Stomach (tissue), 9 donors: ENCODE data around the gene SCN4A. TPM values are rescaled to one million over a fixed set of nuclear protein-coding genes. Genes with fewer than 3 reads are reported as not detected.
"Not testable (repeated sequence)": the region's sequence is repeated elsewhere in the genome, so short reads cannot be mapped to it uniquely, and the experiment has no call there.

Experiments used
- DNase-seq, 2 donors: peaks; one replicate each; pipeline versions ENCODE4 v3.0.0 to v3.0.0-alpha.2; 2013 to 2019
- H3K27ac ChIP-seq, 5 donors: fragments of 200-600 bp in 4 of 5; sonication (generic) in 4 of 5; one replicate each; pipeline ENCODE4 v1.5.1; 2013 to 2019; ENCODE audit warnings: mild to moderate bottlenecking in 1 of 5, moderate library complexity in 1 of 5
- H3K27me3 ChIP-seq, 3 donors: fragments of 200-600 bp; sonication (generic); one replicate each; pipeline ENCODE4 v1.5.1; 2017 to 2019; ENCODE audit warnings: mixed run types in 1 of 3
- H3K36me3 ChIP-seq, 4 donors: fragments of 200-600 bp; sonication (generic); 1 replicate in 3 of 4; 2 replicates in 1 of 4; pipeline ENCODE4 v1.5.1; 2016 to 2019
- H3K4me1 ChIP-seq, 4 donors: fragments of 200-600 bp; sonication (generic); one replicate each; pipeline ENCODE4 v1.5.1; 2016 to 2019
- H3K4me3 ChIP-seq, 4 donors: fragments of 200-600 bp; sonication (generic) in 3 of 4; one replicate each; pipeline ENCODE4 v1.5.1; 2016 to 2019; ENCODE audit warnings: mild to moderate bottlenecking in 1 of 4
- H3K9me3 ChIP-seq, 4 donors: fragments of 200-600 bp; sonication (generic); one replicate each; pipeline ENCODE4 v1.5.1; 2016 to 2019
- WGBS, 5 donors: extraction: QIAGEN DNeasy Blood & Tissue Kit in 3 of 5; methylation state at CpG; one replicate each; pipeline versions ENCODE4 v1.1.5 to v1.1.7; 2013 to 2018; 5-methylcytosine and 5-hydroxymethylcytosine counted together
- intact Hi-C: fragments of 100-400 bp; cut with DNase I; formaldehyde crosslinking; loops from one replicate; pipeline ENCODE4 v1.15.1; 2023; ENCODE audit warnings: low total_unique reads
- polyA plus RNA-seq, 3 donors: library from polyadenylated mRNA; stranded (reverse); fragments of 200-250 nt; gene quantifications; one replicate each; pipeline ENCODE4 v1.2.3, GENCODE V29; 2013
- small RNA-seq, 4 donors: library from RNA; depleted of rRNA; stranded (forward); fragments of <200 nt; gene quantifications; one replicate each; pipeline ENCODE3, GENCODE V24; 2016
- total RNA-seq, 5 donors: library from RNA; depleted of rRNA; stranded (reverse); fragments of >200 nt; gene quantifications; one replicate each; pipeline versions ENCODE4 v1.1.0 to v1.2.3, GENCODE V29; 2014 to 2016
- TF ChIP-seq, protein P1 (sequence below), 7 experiments: fragments of 450-650 bp in 4 of 7; fragments of 200-600 bp in 3 of 7; sonication (generic) in 3 of 7; IDR thresholded peaks; one replicate each; pipeline ENCODE4 v1.5.1; 2016 to 2019; ENCODE audit warnings: antibody characterized with exemption in 7 of 7, control low read depth in 2 of 7, mild to moderate bottlenecking in 1 of 7
- donor health status: healthy with polysubstance abuse.
- donor health status: Bipolar disorder and iron deficiency.
- donor health status: healthy.

The SCN4A gene
- total and polyA plus RNA-seq, 8 donors, result 0.05 to 2.7 (median 0.74) TPM; not detected in 2

DNA sequence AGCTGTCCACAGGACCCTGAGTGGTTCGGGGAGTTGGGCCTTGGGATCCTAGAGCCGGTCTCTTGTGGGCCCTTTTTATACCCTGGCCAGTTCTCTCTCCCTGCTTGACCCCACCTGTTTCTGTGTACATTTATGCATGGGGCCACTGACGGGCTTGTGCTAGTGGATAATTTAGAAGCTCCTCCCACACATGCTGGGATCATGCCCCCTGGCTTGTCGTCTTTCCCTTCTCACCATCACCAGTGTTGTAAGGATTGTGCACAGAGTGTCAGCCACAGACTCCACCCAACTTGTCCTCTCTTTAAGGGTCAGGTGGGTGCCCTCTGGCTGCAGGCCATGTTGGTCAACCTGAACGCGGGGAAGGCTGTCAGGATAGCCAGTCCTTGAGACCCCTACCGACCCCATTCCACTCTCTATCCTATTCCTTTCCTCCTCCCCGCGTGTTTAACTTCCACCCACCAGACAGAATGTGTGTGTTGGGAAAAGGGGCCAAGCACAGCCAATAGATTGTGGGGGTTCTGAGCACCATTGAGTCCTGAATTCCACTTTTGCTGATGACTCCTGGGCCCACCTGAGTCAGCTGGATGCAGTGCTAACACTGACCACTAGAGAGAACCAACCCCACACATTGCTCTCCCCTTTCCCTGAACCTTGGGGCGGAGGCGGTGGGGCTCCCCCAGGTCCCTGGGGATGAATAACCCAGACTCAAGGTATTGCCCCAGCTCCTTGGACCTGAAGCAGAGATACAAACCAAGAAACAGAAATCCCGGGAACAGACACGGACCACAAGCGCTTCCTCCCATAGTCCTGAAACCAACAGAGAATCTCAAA, 76.0 kb downstream of the SCN4A start, which contains the start of gene CSH1:
CSH1 (minus strand) TSS at position 51 of the 831 bp plus-strand sequence. CDS start 63 bp downstream, outside the sequence.
- intact Hi-C loops, H3K36me3 ChIP-seq, H3K27me3 ChIP-seq, H3K4me1 ChIP-seq, H3K4me3 ChIP-seq, DNase-seq, H3K9me3 ChIP-seq, H3K27ac ChIP-seq: not testable (repeated sequence)
- 74 to 94% (median 85%) methylated on average over 5 to 11 of the region's 14 CpGs for WGBS, 5 donors

DNA sequence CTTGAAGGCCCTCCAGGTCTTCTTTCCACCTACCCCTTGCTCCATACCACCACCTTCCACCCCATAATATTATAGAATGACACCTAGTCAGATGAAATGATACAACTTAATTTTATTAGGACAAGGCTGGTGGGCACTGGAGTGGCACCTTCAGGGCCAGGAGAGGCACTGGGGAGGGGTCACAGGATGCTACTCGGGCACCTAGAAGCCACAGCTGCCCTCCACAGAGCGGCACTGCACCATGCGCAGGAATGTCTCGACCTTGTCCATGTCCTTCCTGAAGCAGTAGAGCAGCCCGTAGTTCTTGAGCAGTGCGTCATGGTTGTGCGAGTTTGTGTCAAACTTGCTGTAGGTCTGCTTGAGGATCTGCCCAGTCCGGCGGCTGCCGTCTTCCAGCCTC, 77.9 kb downstream of the SCN4A start:
- DNase-seq, H3K9me3 ChIP-seq, H3K27me3 ChIP-seq, H3K4me3 ChIP-seq, intact Hi-C loops, H3K36me3 ChIP-seq, H3K27ac ChIP-seq, H3K4me1 ChIP-seq: not testable (repeated sequence)
- WGBS, 5 donors, result 89 to 93% (median 91%) methylated on average over 4 to 10 of the region's 10 CpGs

DNA sequence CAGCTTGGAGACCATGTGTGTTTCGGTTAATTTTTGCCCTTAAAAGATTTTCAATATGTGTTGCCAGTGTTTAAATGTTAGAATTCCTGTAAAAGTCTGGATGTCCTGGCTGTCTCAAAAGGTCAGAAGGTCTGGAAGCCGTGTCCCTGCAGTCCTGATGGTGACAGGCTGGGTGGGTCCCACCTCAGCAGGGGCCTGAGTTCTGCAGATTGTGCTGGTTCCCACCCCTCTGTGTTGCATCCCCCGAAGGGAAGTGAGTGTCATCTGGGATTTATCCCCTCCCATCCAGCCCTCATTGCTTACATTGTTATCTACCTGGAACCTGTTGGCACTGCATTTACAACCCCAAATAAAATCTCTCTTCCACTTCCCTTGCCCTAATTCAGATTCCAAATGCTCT, 78.7 kb downstream of the SCN4A start:
- intact Hi-C loops, H3K27me3 ChIP-seq, H3K4me3 ChIP-seq, H3K36me3 ChIP-seq, DNase-seq, H3K9me3 ChIP-seq, H3K27ac ChIP-seq, H3K4me1 ChIP-seq: not testable (repeated sequence)
- WGBS, 5 donors, result 52 to 69% (median 57%) methylated on average over 3 of the region's 3 CpGs

DNA sequence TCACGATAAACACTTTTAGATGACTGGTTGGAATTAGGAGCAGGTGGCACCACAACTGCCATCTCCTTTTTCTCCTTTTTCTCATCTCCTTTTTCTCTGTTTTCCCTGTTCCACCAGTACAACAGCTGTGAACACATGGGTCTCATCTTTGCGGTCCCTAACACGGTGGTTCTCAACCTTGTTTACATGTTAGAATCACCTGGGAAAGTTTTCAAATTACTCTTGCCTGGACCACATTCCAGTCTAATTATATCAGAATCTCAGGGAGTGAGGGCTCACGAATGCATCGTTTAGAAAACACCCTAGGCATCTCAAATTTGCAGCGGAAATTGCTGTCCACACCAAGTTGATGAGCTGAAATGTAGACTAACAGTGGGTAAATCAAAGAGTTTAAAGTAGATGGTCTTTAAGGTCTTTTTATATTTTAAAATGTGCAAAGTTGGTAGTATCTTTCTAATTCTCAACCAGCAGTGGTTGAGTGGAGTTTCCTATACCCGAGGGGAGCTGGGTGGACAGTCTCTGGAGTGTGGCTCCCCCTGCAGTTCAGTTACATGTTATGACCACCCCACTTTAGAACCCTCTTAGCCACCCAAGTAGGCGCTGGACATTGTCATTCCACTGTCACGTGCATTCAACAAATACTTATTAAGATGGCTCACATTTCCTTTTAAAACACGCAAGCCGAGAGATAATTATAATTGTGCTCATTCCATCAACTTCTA, 80.2 kb downstream of the SCN4A start:
- DNase-seq, H3K27me3 ChIP-seq, intact Hi-C loops, H3K36me3 ChIP-seq, H3K9me3 ChIP-seq, H3K4me3 ChIP-seq, H3K4me1 ChIP-seq, H3K27ac ChIP-seq: not testable (repeated sequence)
- WGBS, 5 donors, result 56 to 67% (median 66%) methylated on average over 11 of the region's 11 CpGs

DNA sequence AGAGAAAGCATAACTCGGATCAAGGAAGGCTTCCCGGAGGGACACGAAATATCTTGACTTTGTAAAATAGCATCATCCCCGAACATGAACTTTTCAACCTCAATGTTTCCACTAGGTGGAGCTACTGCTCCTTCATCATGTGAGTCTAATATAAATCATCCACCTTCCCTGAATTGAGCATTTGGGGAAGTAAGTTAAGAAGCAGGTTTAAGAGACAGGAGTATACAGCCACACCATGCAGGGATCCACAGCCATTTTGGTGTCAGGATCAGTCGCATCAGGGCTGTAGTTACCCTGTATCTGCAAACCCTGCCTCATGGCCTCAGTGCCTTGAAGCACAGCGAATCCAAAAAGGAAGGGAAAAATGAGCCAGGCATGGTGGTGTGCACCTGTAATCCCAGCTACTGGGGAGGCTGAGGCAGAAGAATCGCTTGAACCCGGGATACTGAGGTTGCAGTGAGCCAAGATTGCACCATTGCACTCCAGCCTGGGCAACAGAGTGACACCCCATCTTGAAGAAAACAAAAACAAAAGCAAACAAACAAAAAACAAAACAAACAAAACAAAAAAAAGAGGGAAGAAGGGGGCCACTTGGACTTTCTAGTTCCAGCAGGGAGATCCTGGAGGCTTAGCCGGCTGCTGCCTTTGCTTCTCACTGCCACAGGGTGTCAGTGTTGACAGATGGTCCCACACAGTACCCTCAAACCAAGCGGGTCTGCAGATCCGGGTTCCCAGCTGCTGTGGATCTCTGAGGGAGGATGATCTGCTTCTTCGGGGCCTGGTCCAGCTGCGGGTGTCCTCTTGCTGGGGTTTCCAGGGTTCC, 83.5 kb downstream of the SCN4A start:
- 20 to 36% (median 28%) methylated on average over 13 of the region's 13 CpGs for WGBS, 5 donors
- H3K36me3 ChIP-seq, H3K27me3 ChIP-seq, H3K4me3 ChIP-seq, H3K4me1 ChIP-seq, intact Hi-C loops, H3K27ac ChIP-seq, H3K9me3 ChIP-seq: not testable (repeated sequence)
- DNase-seq, result peak in 1 of 2 donors; percentile 65
- TF ChIP-seq, protein P1, sequence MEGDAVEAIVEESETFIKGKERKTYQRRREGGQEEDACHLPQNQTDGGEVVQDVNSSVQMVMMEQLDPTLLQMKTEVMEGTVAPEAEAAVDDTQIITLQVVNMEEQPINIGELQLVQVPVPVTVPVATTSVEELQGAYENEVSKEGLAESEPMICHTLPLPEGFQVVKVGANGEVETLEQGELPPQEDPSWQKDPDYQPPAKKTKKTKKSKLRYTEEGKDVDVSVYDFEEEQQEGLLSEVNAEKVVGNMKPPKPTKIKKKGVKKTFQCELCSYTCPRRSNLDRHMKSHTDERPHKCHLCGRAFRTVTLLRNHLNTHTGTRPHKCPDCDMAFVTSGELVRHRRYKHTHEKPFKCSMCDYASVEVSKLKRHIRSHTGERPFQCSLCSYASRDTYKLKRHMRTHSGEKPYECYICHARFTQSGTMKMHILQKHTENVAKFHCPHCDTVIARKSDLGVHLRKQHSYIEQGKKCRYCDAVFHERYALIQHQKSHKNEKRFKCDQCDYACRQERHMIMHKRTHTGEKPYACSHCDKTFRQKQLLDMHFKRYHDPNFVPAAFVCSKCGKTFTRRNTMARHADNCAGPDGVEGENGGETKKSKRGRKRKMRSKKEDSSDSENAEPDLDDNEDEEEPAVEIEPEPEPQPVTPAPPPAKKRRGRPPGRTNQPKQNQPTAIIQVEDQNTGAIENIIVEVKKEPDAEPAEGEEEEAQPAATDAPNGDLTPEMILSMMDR (IDR thresholded peaks at IDR 0.05), result peak in 1 of 7 experiments; percentile 14

Small RNA genes within 50 kb of the gene (small RNA-seq; reads per million reads assigned to genes)
- gene AC127029.1, result 0 reads per million in 4 donors
- gene GH1, result 0 reads per million in 4 donors

Other genes with a start within 250 kb of the SCN4A start
- gene STRADA, start 231.1 kb downstream of the SCN4A start, total RNA-seq, result 10 to 100 TPM; 15.8 to 56.2 (median 31.3) TPM
- gene STRADA, start 231.1 kb downstream of the SCN4A start, polyA plus RNA-seq, result 10 to 100 TPM in 2 of 3 donors, 1 to 10 TPM in 1; 9.8 to 17.7 (median 12.6) TPM
- gene CCDC47, start 199.3 kb downstream of the SCN4A start, total RNA-seq, result 100 to 1,000 TPM in 2 of 5 donors, 10 to 100 TPM in 3; 38.8 to 139 (median 69.4) TPM
- gene CCDC47, start 199.3 kb downstream of the SCN4A start, polyA plus RNA-seq, result 10 to 100 TPM; 11.5 to 34.6 (median 18.5) TPM
- 100 to 1,000 TPM; 182 to 346 (median 205) TPM for gene DDX42, start 198.7 kb downstream of the SCN4A start, total RNA-seq
- 10 to 100 TPM; 42.7 to 59.9 (median 52.7) TPM for gene DDX42, start 198.7 kb downstream of the SCN4A start, polyA plus RNA-seq
- 100 to 1,000 TPM in 1 of 5 donors, 10 to 100 TPM in 4; 19.2 to 177 (median 80.1) TPM for gene PSMC5, start 145.5 kb downstream of the SCN4A start, total RNA-seq
- gene PSMC5, start 145.5 kb downstream of the SCN4A start, polyA plus RNA-seq, result 100 to 1,000 TPM; 151 to 211 (median 153) TPM
- gene FTSJ3, start 145.3 kb downstream of the SCN4A start, total RNA-seq, result 10 to 100 TPM in 4 of 5 donors, 1 to 10 TPM in 1; 3.5 to 54.0 (median 38.6) TPM
- 10 to 100 TPM; 12.2 to 14.4 (median 13.4) TPM for gene FTSJ3, start 145.3 kb downstream of the SCN4A start, polyA plus RNA-seq
- 100 to 1,000 TPM in 3 of 5 donors, 10 to 100 TPM in 2; 90.6 to 244 (median 109) TPM for gene SMARCD2, start 130.2 kb downstream of the SCN4A start, total RNA-seq
- gene SMARCD2, start 130.2 kb downstream of the SCN4A start, polyA plus RNA-seq, result 10 to 100 TPM; 65.1 to 86.9 (median 66.9) TPM
- not detected for gene CSH2, start 99.2 kb downstream of the SCN4A start, total RNA-seq
- not detected for gene CSH2, start 99.2 kb downstream of the SCN4A start, polyA plus RNA-seq
- gene GH2, start 91.0 kb downstream of the SCN4A start, total RNA-seq, result not detected
- gene GH2, start 91.0 kb downstream of the SCN4A start, polyA plus RNA-seq, result not detected
- gene CSH1, start 76.3 kb downstream of the SCN4A start, total RNA-seq, result not detected
- gene CSH1, start 76.3 kb downstream of the SCN4A start, polyA plus RNA-seq, result not detected
- not detected for gene CSHL1, start 61.7 kb downstream of the SCN4A start, total RNA-seq
- not detected for gene CSHL1, start 61.7 kb downstream of the SCN4A start, polyA plus RNA-seq
- gene GH1, start 54.1 kb downstream of the SCN4A start, total RNA-seq, result not detected
- gene GH1, start 54.1 kb downstream of the SCN4A start, polyA plus RNA-seq, result not detected
- 1 to 10 TPM in 2 of 5 donors, not detected in 3; 4.8 to 5.3 TPM for gene CD79B, start 40.6 kb downstream of the SCN4A start, total RNA-seq
- gene CD79B, start 40.6 kb downstream of the SCN4A start, polyA plus RNA-seq, result 1 to 10 TPM; 1.7 to 9.7 (median 8.1) TPM
- under 1 TPM in 1 of 5 donors, not detected in 4; 0.92 TPM for gene PRR29, start 25.4 kb upstream of the SCN4A start, total RNA-seq
- gene PRR29, start 25.4 kb upstream of the SCN4A start, polyA plus RNA-seq, result under 1 TPM in 2 of 3 donors, not detected in 1; 0.08 to 0.50 TPM
- gene ICAM2, start 47.7 kb upstream of the SCN4A start, total RNA-seq, result 10 to 100 TPM in 1 of 5 donors, 1 to 10 TPM in 2, not detected in 2; 4.7 to 25.3 (median 9.9) TPM
- gene ICAM2, start 47.7 kb upstream of the SCN4A start, polyA plus RNA-seq, result 10 to 100 TPM in 2 of 3 donors, 1 to 10 TPM in 1; 8.2 to 15.4 (median 11.5) TPM
- 10 to 100 TPM; 23.7 to 76.4 (median 33.8) TPM for gene ERN1, start 157.2 kb upstream of the SCN4A start, total RNA-seq
- gene ERN1, start 157.2 kb upstream of the SCN4A start, polyA plus RNA-seq, result 1 to 10 TPM; 4.1 to 6.4 (median 6.1) TPM